ENCODE results near the gene TDRKH.

The TDRKH gene

GRCh38 chr1:151790071-151790939 is at the start of gene TDRKH:
TSS of gene TDRKH (minus strand) at chr1:151790500. CDS start at chr1:151783022, 7,478 bp downstream.
- Histone ChIP-seq H3K27me3 (ENCODE audit: control insufficient read depth, insufficient read depth, low read length) (peaks cover 8% of the 10 kb centered on the region; the same call in 1 of the 2 replicates), H3K4me1 (ENCODE audit: control insufficient read depth, insufficient read depth, low read length) (no peaks in the 10 kb centered on the region), H3K4me3 (ENCODE audit: low read depth, low read length) (peak within 1 kb of the TSS; percentile 77), H3K9ac (ENCODE audit: low read length) (peak within 1 kb of the TSS; percentile 50), H3K27ac (ENCODE audit: low read depth, low read length) (no peak within 1 kb of the TSS), H3K9me3 (ENCODE audit: control insufficient read depth, insufficient read depth, low read depth, low read length) (no peaks in the 10 kb centered on the region), H3K36me3 (ENCODE audit: control insufficient read depth, insufficient read depth, low read length) (no peaks in the 10 kb centered on the region)

GRCh38 chr1:151839457-151840403 is 49.4 kb upstream of the TDRKH start, which contains the start of gene C2CD4D:
TSS of gene C2CD4D (minus strand) at chr1:151839820. CDS start at chr1:151838989, 831 bp downstream.
- Histone ChIP-seq H3K4me1 (ENCODE audit: control insufficient read depth, insufficient read depth, low read length) (peaks cover 11% of the 10 kb centered on the region; the same call in 1 of the 2 replicates), H3K36me3 (ENCODE audit: control insufficient read depth, insufficient read depth, low read length) (no peaks in the 10 kb centered on the region), H3K27ac (ENCODE audit: low read depth, low read length) (peak within 1 kb of the TSS; percentile 52; the same call in 1 of the 2 replicates), H3K9ac (ENCODE audit: low read length) (peak within 1 kb of the TSS; percentile 83), H3K9me3 (ENCODE audit: control insufficient read depth, insufficient read depth, low read depth, low read length) (no peaks in the 10 kb centered on the region), H3K4me3 (ENCODE audit: low read depth, low read length) (peak within 1 kb of the TSS; percentile 69), H3K27me3 (ENCODE audit: control insufficient read depth, insufficient read depth, low read length) (peaks cover 45% of the 10 kb centered on the region)

- no peaks in the 10 kb centered on the region for H3K36me3 ChIP-seq (ENCODE audit: control insufficient read depth, insufficient read depth, low read length)
- H3K27ac ChIP-seq (ENCODE audit: low read depth, low read length) = no peak overlapping the region
- H3K9me3 ChIP-seq (ENCODE audit: control insufficient read depth, insufficient read depth, low read depth, low read length) = no peaks in the 10 kb centered on the region
- H3K27me3 ChIP-seq (ENCODE audit: control insufficient read depth, insufficient read depth, low read length) = peaks cover 45% of the 10 kb centered on the region
- peak overlapping the region; percentile 69 for H3K4me3 ChIP-seq (ENCODE audit: low read depth, low read length)
- H3K9ac ChIP-seq (ENCODE audit: low read length) = no peak overlapping the region
- H3K4me1 ChIP-seq (ENCODE audit: control insufficient read depth, insufficient read depth, low read length) = peaks cover 11% of the 10 kb centered on the region; the same call in 1 of the 2 replicates
Measured at GRCh38 chr1:151839082-151839412, 48.7 kb upstream of the TDRKH start.

GRCh38 chr1:151838222-151839081 is 48.2 kb upstream of the TDRKH start:
- no peaks in the 10 kb centered on the region for H3K36me3 ChIP-seq (ENCODE audit: control insufficient read depth, insufficient read depth, low read length)
- H3K27ac ChIP-seq (ENCODE audit: low read depth, low read length) = no peak overlapping the region
- H3K9me3 ChIP-seq (ENCODE audit: control insufficient read depth, insufficient read depth, low read depth, low read length) = no peaks in the 10 kb centered on the region
- peaks cover 45% of the 10 kb centered on the region for H3K27me3 ChIP-seq (ENCODE audit: control insufficient read depth, insufficient read depth, low read length)
- peak overlapping the region; percentile 69 for H3K4me3 ChIP-seq (ENCODE audit: low read depth, low read length)
- no peak overlapping the region for H3K9ac ChIP-seq (ENCODE audit: low read length)
- H3K4me1 ChIP-seq (ENCODE audit: control insufficient read depth, insufficient read depth, low read length) = peaks cover 11% of the 10 kb centered on the region; the same call in 1 of the 2 replicates

- Histone ChIP-seq H3K27ac (ENCODE audit: low read depth, low read length) (no peak overlapping the region), H3K4me1 (ENCODE audit: control insufficient read depth, insufficient read depth, low read length) (peaks cover 11% of the 10 kb centered on the region; the same call in 1 of the 2 replicates), H3K4me3 (ENCODE audit: low read depth, low read length) (peak overlapping the region; percentile 69), H3K9me3 (ENCODE audit: control insufficient read depth, insufficient read depth, low read depth, low read length) (no peaks in the 10 kb centered on the region), H3K36me3 (ENCODE audit: control insufficient read depth, insufficient read depth, low read length) (no peaks in the 10 kb centered on the region), H3K9ac (ENCODE audit: low read length) (no peak overlapping the region), H3K27me3 (ENCODE audit: control insufficient read depth, insufficient read depth, low read length) (peaks cover 45% of the 10 kb centered on the region)
Measured at GRCh38 chr1:151837884-151838221, 47.6 kb upstream of the TDRKH start.

- Histone ChIP-seq H3K9me3 (ENCODE audit: control insufficient read depth, insufficient read depth, low read depth, low read length) (no peaks in the 10 kb centered on the region), H3K4me3 (ENCODE audit: low read depth, low read length) (no peak overlapping the region), H3K36me3 (ENCODE audit: control insufficient read depth, insufficient read depth, low read length) (no peaks in the 10 kb centered on the region), H3K27me3 (ENCODE audit: control insufficient read depth, insufficient read depth, low read length) (peaks cover 45% of the 10 kb centered on the region), H3K4me1 (ENCODE audit: control insufficient read depth, insufficient read depth, low read length) (peaks cover 11% of the 10 kb centered on the region; the same call in 1 of the 2 replicates), H3K27ac (ENCODE audit: low read depth, low read length) (no peak overlapping the region), H3K9ac (ENCODE audit: low read length) (no peak overlapping the region)
Measured at GRCh38 chr1:151837197-151837596, 46.9 kb upstream of the TDRKH start.

GRCh38 chr1:151835596-151835995 is 45.3 kb upstream of the TDRKH start:
- no peak overlapping the region for H3K27ac ChIP-seq (ENCODE audit: low read depth, low read length)
- H3K4me1 ChIP-seq (ENCODE audit: control insufficient read depth, insufficient read depth, low read length) = peaks cover 17% of the 10 kb centered on the region
- no peak overlapping the region for H3K4me3 ChIP-seq (ENCODE audit: low read depth, low read length)
- no peaks in the 10 kb centered on the region for H3K9me3 ChIP-seq (ENCODE audit: control insufficient read depth, insufficient read depth, low read depth, low read length)
- no peaks in the 10 kb centered on the region for H3K36me3 ChIP-seq (ENCODE audit: control insufficient read depth, insufficient read depth, low read length)
- peaks cover 39% of the 10 kb centered on the region for H3K27me3 ChIP-seq (ENCODE audit: control insufficient read depth, insufficient read depth, low read length)
- no peak overlapping the region for H3K9ac ChIP-seq (ENCODE audit: low read length)

- no peaks in the 10 kb centered on the region for H3K9me3 ChIP-seq (ENCODE audit: control insufficient read depth, insufficient read depth, low read depth, low read length)
- no peak overlapping the region for H3K4me3 ChIP-seq (ENCODE audit: low read depth, low read length)
- H3K36me3 ChIP-seq (ENCODE audit: control insufficient read depth, insufficient read depth, low read length) = no peaks in the 10 kb centered on the region
- no peak overlapping the region for H3K27ac ChIP-seq (ENCODE audit: low read depth, low read length)
- H3K27me3 ChIP-seq (ENCODE audit: control insufficient read depth, insufficient read depth, low read length) = peaks cover 27% of the 10 kb centered on the region
- peaks cover 20% of the 10 kb centered on the region for H3K4me1 ChIP-seq (ENCODE audit: control insufficient read depth, insufficient read depth, low read length)
- no peak overlapping the region for H3K9ac ChIP-seq (ENCODE audit: low read length)
Measured at GRCh38 chr1:151834239-151834638, 43.9 kb upstream of the TDRKH start.

GRCh38 chr1:151833172-151833900 is 43.0 kb upstream of the TDRKH start:
- no peaks in the 10 kb centered on the region for H3K9me3 ChIP-seq (ENCODE audit: control insufficient read depth, insufficient read depth, low read depth, low read length)
- H3K9ac ChIP-seq (ENCODE audit: low read length) = no peak overlapping the region
- peaks cover 26% of the 10 kb centered on the region for H3K4me1 ChIP-seq (ENCODE audit: control insufficient read depth, insufficient read depth, low read length)
- peaks cover 18% of the 10 kb centered on the region for H3K27me3 ChIP-seq (ENCODE audit: control insufficient read depth, insufficient read depth, low read length)
- H3K4me3 ChIP-seq (ENCODE audit: low read depth, low read length) = no peak overlapping the region
- H3K36me3 ChIP-seq (ENCODE audit: control insufficient read depth, insufficient read depth, low read length) = no peaks in the 10 kb centered on the region
- H3K27ac ChIP-seq (ENCODE audit: low read depth, low read length) = no peak overlapping the region
